Ishikawa (cell line): Measurements from ENCODE around the gene TSPAN12.

Source experiments
- CEBPB ChIP-seq: IDR thresholded peaks from 2 replicates; pipeline ENCODE4 v1.6.1; 2012
- CREB1 ChIP-seq: IDR thresholded peaks from 2 replicates; pipeline ENCODE4 v1.6.1; 2012; ENCODE audit warnings: low read depth
- EGR1 ChIP-seq: IDR thresholded peaks from 2 replicates; pipeline ENCODE4 v1.6.1; 2012
- EP300 ChIP-seq: IDR thresholded peaks from 2 replicates; pipeline ENCODE4 v1.6.1; 2012; ENCODE audit warnings: borderline replicate concordance
- FOXM1 ChIP-seq: IDR thresholded peaks from 2 replicates; pipeline ENCODE4 v1.6.1; 2012; ENCODE audit warnings: low read depth, borderline replicate concordance
- NFIC ChIP-seq: IDR thresholded peaks from 2 replicates; pipeline ENCODE4 v1.6.1; 2012
- RAD21 ChIP-seq: IDR thresholded peaks from 2 replicates; pipeline ENCODE4 v1.6.1; 2012; ENCODE audit warnings: low read depth
- REST ChIP-seq: IDR thresholded peaks from 2 replicates; pipeline ENCODE4 v1.6.1; 2012; ENCODE audit warnings: low read depth, mild to moderate bottlenecking
- TAF1 ChIP-seq: IDR thresholded peaks from 2 replicates; pipeline ENCODE4 v1.6.1; 2012; ENCODE audit warnings: low read depth, mild to moderate bottlenecking
- TCF12 ChIP-seq: IDR thresholded peaks from 2 replicates; pipeline ENCODE4 v1.6.1; 2012; ENCODE audit warnings: low read depth
- TEAD4 ChIP-seq: IDR thresholded peaks from 2 replicates; pipeline ENCODE4 v1.6.1; 2012
- USF1 ChIP-seq: IDR thresholded peaks from 2 replicates; pipeline ENCODE4 v1.6.1; 2012
- YY1 ChIP-seq: IDR thresholded peaks from 2 replicates; pipeline ENCODE4 v1.6.1; 2012; ENCODE audit warnings: low read depth
- ZBTB7A ChIP-seq: IDR thresholded peaks from 2 replicates; pipeline ENCODE4 v1.6.1; 2012; ENCODE audit warnings: low read depth
- TF ChIP-seq, protein P1 (sequence below): IDR thresholded peaks from 2 replicates; pipeline ENCODE4 v1.6.1; 2012

Gene TSPAN12

GRCh38 chr7:120813546-120814252 is 44.2 kb downstream of the TSPAN12 start:
- no peak for TF ChIP-seq CEBPB
- no peak for TF ChIP-seq EP300
- no peak for TF ChIP-seq EGR1
- no peak for TF ChIP-seq TCF12
- no peak for TF ChIP-seq USF1
- TF ChIP-seq REST, result no peak
- TF ChIP-seq, protein P1, sequence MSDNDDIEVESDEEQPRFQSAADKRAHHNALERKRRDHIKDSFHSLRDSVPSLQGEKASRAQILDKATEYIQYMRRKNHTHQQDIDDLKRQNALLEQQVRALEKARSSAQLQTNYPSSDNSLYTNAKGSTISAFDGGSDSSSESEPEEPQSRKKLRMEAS, result no peak
- no peak for TF ChIP-seq NFIC
- TF ChIP-seq YY1, result no peak
- TF ChIP-seq RAD21, result no peak
- no peak for TF ChIP-seq TAF1
- no peak for TF ChIP-seq FOXM1
- no peak for TF ChIP-seq CREB1
- no peak for TF ChIP-seq ZBTB7A
- no peak for TF ChIP-seq TEAD4

DNA sequence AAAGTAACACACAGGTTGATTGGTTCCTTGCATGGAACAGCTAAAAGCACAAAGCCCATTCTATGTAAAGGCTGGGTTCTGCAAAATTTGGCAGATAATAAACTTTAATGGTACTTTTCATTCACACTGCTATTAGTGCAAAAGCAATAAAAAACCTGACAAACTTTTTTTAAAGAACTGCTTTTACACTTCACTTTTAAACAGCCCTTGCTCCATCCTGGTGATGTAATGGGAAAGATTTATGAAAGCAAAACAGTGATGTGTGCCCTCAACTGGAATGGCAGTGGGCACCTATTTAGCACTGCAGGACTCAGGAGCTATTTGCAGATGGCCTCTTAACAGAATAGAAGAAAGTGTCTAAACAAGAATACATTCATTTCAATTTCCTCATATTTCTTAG is 44.9 kb downstream of the TSPAN12 start:
- no peak for TF ChIP-seq NFIC
- TF ChIP-seq, protein P1, result no peak
- TF ChIP-seq ZBTB7A, result no peak
- TF ChIP-seq REST, result no peak
- TF ChIP-seq TCF12, result no peak
- TF ChIP-seq RAD21, result no peak
- no peak for TF ChIP-seq EP300
- TF ChIP-seq TAF1, result no peak
- no peak for TF ChIP-seq FOXM1
- TF ChIP-seq CEBPB, result no peak
- TF ChIP-seq USF1, result no peak
- no peak for TF ChIP-seq YY1
- TF ChIP-seq CREB1, result no peak
- TF ChIP-seq TEAD4, result no peak
- no peak for TF ChIP-seq EGR1

GRCh38 chr7:120809260-120809659 is 48.7 kb downstream of the TSPAN12 start:
- TF ChIP-seq, protein P1, result no peak
- no peak for TF ChIP-seq NFIC

- TF ChIP-seq FOXM1 (no peak), YY1 (no peak), USF1 (no peak), TCF12 (no peak), RAD21 (no peak), CEBPB (no peak), EP300 (no peak), TEAD4 (no peak), EGR1 (no peak), REST (no peak), CREB1 (no peak), NFIC (no peak), ZBTB7A (no peak), TAF1 (no peak)
- TF ChIP-seq, protein P1, result no peak
These were observed 50.6 kb downstream of the TSPAN12 start for GRCh38 chr7:120807390-120807789.
